Measurements from ENCODE around the gene PALD1.
"Not testable (repeated sequence)": the region's sequence is repeated elsewhere in the genome, so short reads cannot be mapped to it uniquely, and the experiment has no call there.

The PALD1 gene

GRCh38 chr10:70479626-70480238 lies 1.2 kb downstream of the PALD1 start:
- Histone ChIP-seq H3K4me3 (ENCODE audit: low read length) (peak overlapping the region; percentile 73), H3K9ac (ENCODE audit: low read length) (peak overlapping the region; percentile 32), H3K4me1 (ENCODE audit: control insufficient read depth, insufficient read depth, low read length) (peaks cover 20% of the 10 kb centered on the region), H3K27ac (ENCODE audit: low read depth, low read length) (peak overlapping the region; percentile 85), H3K27me3 (ENCODE audit: control insufficient read depth, insufficient read depth, low read length) (no peaks in the 10 kb centered on the region), H3K36me3 (ENCODE audit: control insufficient read depth, insufficient read depth, low read length) (no peaks in the 10 kb centered on the region)

GRCh38 chr10:70480239-70480861 lies 1.8 kb downstream of the PALD1 start:
- H3K4me1 ChIP-seq (ENCODE audit: control insufficient read depth, insufficient read depth, low read length), result peaks cover 20% of the 10 kb centered on the region
- no peaks in the 10 kb centered on the region for H3K36me3 ChIP-seq (ENCODE audit: control insufficient read depth, insufficient read depth, low read length)
- no peaks in the 10 kb centered on the region for H3K27me3 ChIP-seq (ENCODE audit: control insufficient read depth, insufficient read depth, low read length)
- peak overlapping the region; percentile 85 for H3K27ac ChIP-seq (ENCODE audit: low read depth, low read length)
- no peak overlapping the region for H3K9ac ChIP-seq (ENCODE audit: low read length)
- peak overlapping the region; percentile 73 for H3K4me3 ChIP-seq (ENCODE audit: low read length)

- Histone ChIP-seq H3K4me3 (ENCODE audit: low read length) (no peak overlapping the region), H3K27me3 (ENCODE audit: control insufficient read depth, insufficient read depth, low read length) (no peaks in the 10 kb centered on the region), H3K36me3 (ENCODE audit: control insufficient read depth, insufficient read depth, low read length) (no peaks in the 10 kb centered on the region), H3K27ac (ENCODE audit: low read depth, low read length) (no peak overlapping the region), H3K9ac (ENCODE audit: low read length) (no peak overlapping the region), H3K4me1 (ENCODE audit: control insufficient read depth, insufficient read depth, low read length) (peaks cover 20% of the 10 kb centered on the region)
Observed at GRCh38 chr10:70481105-70481504, 2.5 kb downstream of the PALD1 start.

GRCh38 chr10:70481831-70482530 lies 3.4 kb downstream of the PALD1 start:
- Histone ChIP-seq H3K4me1 (ENCODE audit: control insufficient read depth, insufficient read depth, low read length) (peaks cover 20% of the 10 kb centered on the region), H3K9ac (ENCODE audit: low read length) (no peak overlapping the region), H3K27me3 (ENCODE audit: control insufficient read depth, insufficient read depth, low read length) (no peaks in the 10 kb centered on the region), H3K36me3 (ENCODE audit: control insufficient read depth, insufficient read depth, low read length) (no peaks in the 10 kb centered on the region), H3K4me3 (ENCODE audit: low read length) (no peak overlapping the region), H3K27ac (ENCODE audit: low read depth, low read length) (peak overlapping the region; percentile 61)

- Histone ChIP-seq H3K27me3 (ENCODE audit: control insufficient read depth, insufficient read depth, low read length) (no peaks in the 10 kb centered on the region), H3K9ac (ENCODE audit: low read length) (no peak overlapping the region), H3K4me3 (ENCODE audit: low read length) (no peak overlapping the region), H3K36me3 (ENCODE audit: control insufficient read depth, insufficient read depth, low read length) (no peaks in the 10 kb centered on the region), H3K27ac (ENCODE audit: low read depth, low read length) (peak overlapping the region; percentile 61), H3K4me1 (ENCODE audit: control insufficient read depth, insufficient read depth, low read length) (peaks cover 18% of the 10 kb centered on the region)
Observed at GRCh38 chr10:70482982-70483760, 4.6 kb downstream of the PALD1 start.

- Histone ChIP-seq H3K4me1 (ENCODE audit: control insufficient read depth, insufficient read depth, low read length) (peaks cover 18% of the 10 kb centered on the region), H3K27ac (ENCODE audit: low read depth, low read length) (peak overlapping the region; percentile 61)
- not testable (repeated sequence) for H3K36me3 ChIP-seq (ENCODE audit: control insufficient read depth, insufficient read depth, low read length); H3K27me3 ChIP-seq (ENCODE audit: control insufficient read depth, insufficient read depth, low read length); H3K4me3 ChIP-seq (ENCODE audit: low read length); H3K9ac ChIP-seq (ENCODE audit: low read length)
Observed at GRCh38 chr10:70483872-70484271, 5.3 kb downstream of the PALD1 start.

GRCh38 chr10:70487824-70488223 lies 9.3 kb downstream of the PALD1 start:
- no peak overlapping the region for H3K4me3 ChIP-seq (ENCODE audit: low read length)
- no peak overlapping the region for H3K27ac ChIP-seq (ENCODE audit: low read depth, low read length)
- no peaks in the 10 kb centered on the region for H3K36me3 ChIP-seq (ENCODE audit: control insufficient read depth, insufficient read depth, low read length)
- no peak overlapping the region for H3K9ac ChIP-seq (ENCODE audit: low read length)
- peaks cover 25% of the 10 kb centered on the region for H3K4me1 ChIP-seq (ENCODE audit: control insufficient read depth, insufficient read depth, low read length)
- no peaks in the 10 kb centered on the region for H3K27me3 ChIP-seq (ENCODE audit: control insufficient read depth, insufficient read depth, low read length)

- Histone ChIP-seq H3K27ac (ENCODE audit: low read depth, low read length) (peak overlapping the region; percentile 77), H3K4me3 (ENCODE audit: low read length) (no peak overlapping the region), H3K36me3 (ENCODE audit: control insufficient read depth, insufficient read depth, low read length) (no peaks in the 10 kb centered on the region), H3K4me1 (ENCODE audit: control insufficient read depth, insufficient read depth, low read length) (peaks cover 28% of the 10 kb centered on the region), H3K9ac (ENCODE audit: low read length) (no peak overlapping the region), H3K27me3 (ENCODE audit: control insufficient read depth, insufficient read depth, low read length) (no peaks in the 10 kb centered on the region)
Observed at GRCh38 chr10:70490142-70490541, 11.6 kb downstream of the PALD1 start.

- H3K9ac ChIP-seq (ENCODE audit: low read length), result no peak overlapping the region
- no peaks in the 10 kb centered on the region for H3K36me3 ChIP-seq (ENCODE audit: control insufficient read depth, insufficient read depth, low read length)
- H3K27ac ChIP-seq (ENCODE audit: low read depth, low read length), result peak overlapping the region; percentile 77
- no peak overlapping the region for H3K4me3 ChIP-seq (ENCODE audit: low read length)
- peaks cover 28% of the 10 kb centered on the region for H3K4me1 ChIP-seq (ENCODE audit: control insufficient read depth, insufficient read depth, low read length)
- no peaks in the 10 kb centered on the region for H3K27me3 ChIP-seq (ENCODE audit: control insufficient read depth, insufficient read depth, low read length)
Observed at GRCh38 chr10:70491614-70492013, 13.0 kb downstream of the PALD1 start.

- Histone ChIP-seq H3K4me3 (ENCODE audit: low read length) (no peak overlapping the region), H3K4me1 (ENCODE audit: control insufficient read depth, insufficient read depth, low read length) (peaks cover 28% of the 10 kb centered on the region), H3K36me3 (ENCODE audit: control insufficient read depth, insufficient read depth, low read length) (no peaks in the 10 kb centered on the region), H3K27ac (ENCODE audit: low read depth, low read length) (peak overlapping the region; percentile 64), H3K27me3 (ENCODE audit: control insufficient read depth, insufficient read depth, low read length) (no peaks in the 10 kb centered on the region), H3K9ac (ENCODE audit: low read length) (no peak overlapping the region)
Observed at GRCh38 chr10:70492786-70493659, 14.5 kb downstream of the PALD1 start.

- peak overlapping the region; percentile 64 for H3K27ac ChIP-seq (ENCODE audit: low read depth, low read length)
- H3K4me1 ChIP-seq (ENCODE audit: control insufficient read depth, insufficient read depth, low read length), result peaks cover 28% of the 10 kb centered on the region
Observed at GRCh38 chr10:70493660-70494234, 15.2 kb downstream of the PALD1 start.

More at GRCh38 chr10:70493660-70494234, 15.2 kb downstream of the PALD1 start:
- Histone ChIP-seq H3K36me3 (ENCODE audit: control insufficient read depth, insufficient read depth, low read length) (no peaks in the 10 kb centered on the region), H3K9ac (ENCODE audit: low read length) (no peak overlapping the region), H3K27me3 (ENCODE audit: control insufficient read depth, insufficient read depth, low read length) (no peaks in the 10 kb centered on the region), H3K4me3 (ENCODE audit: low read length) (no peak overlapping the region)

Measured in rectal smooth muscle tissue (tissue), 1 donor.